GM19035 (cell line): Measurements from ENCODE around the gene MYMX.
"Not testable (repeated sequence)": the region's sequence is repeated elsewhere in the genome, so short reads cannot be mapped to it uniquely, and the experiment has no call there.

Source experiments
- ATAC-seq: cut with Tn5 transposase; IDR thresholded peaks from one replicate; pipeline ENCODE4 v1.9.1; 2021; ENCODE audit not compliant: unreplicated experiment

The MYMX gene

GRCh38 chr6:44185953-44186634 lies 30.6 kb upstream of the MYMX start:
- ATAC-seq = no peak

DNA sequence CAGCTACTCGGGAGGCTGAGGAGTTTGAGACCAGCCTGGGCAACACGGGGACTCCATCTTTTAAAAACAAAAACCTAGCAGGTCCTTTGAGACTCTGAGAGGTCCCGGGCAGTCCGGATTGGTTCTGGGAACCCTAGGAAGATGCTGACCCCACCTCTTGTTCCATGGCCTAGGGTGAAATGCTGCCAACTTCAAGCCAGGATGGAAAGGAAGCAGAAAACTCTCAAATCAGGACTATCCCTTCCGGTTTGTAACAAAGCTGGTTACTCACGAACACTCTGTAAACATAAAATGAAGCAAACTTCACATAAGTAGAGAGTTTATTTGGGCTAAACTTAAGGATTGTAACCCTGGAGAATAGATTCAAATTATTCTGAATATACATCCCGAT lies 30.1 kb upstream of the MYMX start:
- ATAC-seq = no peak

DNA sequence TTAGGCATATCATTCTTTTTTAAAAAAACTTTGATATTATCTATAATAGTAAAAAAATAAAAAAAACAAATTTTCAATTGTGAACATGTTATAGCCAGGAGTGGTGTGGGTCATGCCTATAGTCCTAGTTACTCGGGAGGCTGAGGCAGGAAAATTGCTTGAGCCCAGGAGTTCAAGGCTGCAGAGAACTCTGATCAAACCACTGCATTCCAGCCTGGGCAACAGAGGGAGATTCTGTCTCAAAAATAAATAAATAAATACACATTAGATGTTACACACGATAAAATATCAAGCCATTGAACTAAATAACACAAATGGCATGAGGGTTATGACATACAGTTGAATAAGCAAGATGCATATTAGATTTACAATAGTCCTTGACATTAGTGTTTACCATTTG lies 27.9 kb upstream of the MYMX start:
- ATAC-seq = no peak

- no peak for ATAC-seq
These were observed 27.5 kb upstream of the MYMX start for GRCh38 chr6:44189257-44189656.

GRCh38 chr6:44190715-44191114 lies 26.0 kb upstream of the MYMX start:
- no peak for ATAC-seq

DNA sequence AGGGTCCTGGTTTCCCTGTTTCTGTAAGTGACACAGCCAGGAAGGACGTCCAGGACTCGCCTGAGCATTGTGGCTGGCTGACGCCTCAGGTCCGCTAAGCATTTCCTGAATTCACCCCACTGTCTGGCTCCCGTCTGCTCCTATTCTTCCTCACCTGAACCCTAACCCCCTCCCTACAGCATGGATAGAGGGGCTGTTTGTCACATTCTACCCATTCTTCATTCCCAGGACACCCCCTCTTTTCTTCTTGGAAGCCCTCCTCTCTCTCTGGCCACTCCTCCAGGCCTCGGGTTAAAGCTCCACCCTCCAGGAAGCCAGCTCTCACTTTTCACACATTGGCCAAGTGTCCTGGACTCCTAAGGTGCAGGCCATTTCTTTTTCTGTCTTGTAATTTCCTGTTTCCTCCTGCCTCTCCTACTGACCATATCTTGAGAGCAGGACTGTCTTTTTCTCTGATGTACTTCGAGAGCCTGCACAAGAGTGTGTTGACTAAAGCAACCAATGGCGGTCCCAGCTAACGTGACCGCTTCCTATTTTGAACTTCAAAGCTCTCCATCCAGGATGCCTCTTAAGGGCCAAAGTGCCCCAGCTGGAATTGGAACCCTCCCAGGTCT lies 24.2 kb upstream of the MYMX start:
- no peak for ATAC-seq

DNA sequence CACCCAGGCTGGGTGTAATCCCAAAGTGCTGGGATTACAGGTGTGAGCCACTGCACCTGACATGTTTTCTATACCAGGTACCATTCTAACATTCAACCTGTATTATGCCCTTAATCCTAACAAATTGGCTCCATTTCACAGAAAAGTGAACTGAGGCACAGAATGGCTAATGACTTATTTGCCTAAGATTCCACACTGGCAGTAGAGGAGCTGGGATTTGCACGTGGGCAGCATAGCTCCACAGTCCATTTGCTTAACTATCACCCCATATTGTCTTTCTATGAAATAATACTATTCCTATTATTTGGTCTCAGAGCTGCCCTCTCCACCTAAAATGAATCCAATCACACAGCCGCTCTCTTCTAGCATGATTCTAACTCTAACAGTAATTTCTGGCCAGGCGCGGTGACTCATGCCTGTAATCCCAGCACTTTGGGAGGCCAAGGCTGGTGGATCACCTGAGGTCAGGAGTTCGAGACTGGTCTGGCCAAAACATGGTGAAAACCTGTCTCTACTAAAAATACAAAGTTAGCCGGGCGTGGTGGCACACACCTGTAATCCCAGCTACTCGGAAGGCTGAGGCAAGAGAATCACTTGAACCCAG lies 23.3 kb upstream of the MYMX start:
- no peak for ATAC-seq

- ATAC-seq = no peak
These were observed 22.4 kb upstream of the MYMX start for GRCh38 chr6:44194326-44194725.

DNA sequence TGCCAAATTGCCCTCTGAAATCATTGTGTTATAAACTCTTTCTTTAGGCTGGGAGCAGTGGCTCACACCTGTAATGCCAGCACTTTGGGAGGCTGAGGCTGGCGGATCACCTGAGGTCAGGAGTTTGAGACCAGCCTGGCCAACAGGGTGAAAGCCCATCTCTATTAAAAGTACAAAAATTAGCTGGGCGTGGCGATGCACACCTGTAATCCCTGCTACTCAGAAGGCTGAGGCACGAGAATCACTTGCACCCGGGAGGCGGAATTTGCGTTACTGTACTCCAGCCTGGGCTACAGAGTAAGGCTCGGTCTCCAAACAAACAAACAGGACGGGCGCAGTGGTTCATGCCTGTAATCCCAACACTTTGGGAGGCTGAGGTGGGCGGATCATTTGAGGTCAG lies 20.4 kb upstream of the MYMX start:
- ATAC-seq = not testable (repeated sequence)

GRCh38 chr6:44198684-44199083 lies 18.0 kb upstream of the MYMX start:
- ATAC-seq = no peak

DNA sequence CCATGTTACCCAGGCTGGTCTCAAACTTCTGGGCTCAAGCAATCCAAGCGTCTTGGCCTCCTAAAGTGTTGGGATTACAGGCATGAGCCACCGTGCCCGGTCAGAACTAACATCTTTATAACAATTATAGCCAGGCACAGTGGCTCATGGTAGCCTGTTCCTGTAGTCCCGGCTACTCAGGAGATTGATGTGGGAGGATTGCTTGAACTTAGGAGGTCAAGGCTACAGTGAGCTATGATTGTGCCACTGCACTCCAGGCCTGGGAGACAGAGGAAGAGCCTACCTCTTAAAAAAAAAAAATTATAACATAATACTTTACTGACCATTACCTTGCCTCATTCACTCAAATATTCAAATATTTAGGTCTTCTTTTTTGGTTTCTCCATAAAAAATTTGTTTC lies 16.8 kb upstream of the MYMX start:
- ATAC-seq = no peak

- no peak for ATAC-seq
These were observed 15.5 kb upstream of the MYMX start for GRCh38 chr6:44201200-44201599.

GRCh38 chr6:44201638-44202303 lies 15.0 kb upstream of the MYMX start:
- no peak for ATAC-seq

DNA sequence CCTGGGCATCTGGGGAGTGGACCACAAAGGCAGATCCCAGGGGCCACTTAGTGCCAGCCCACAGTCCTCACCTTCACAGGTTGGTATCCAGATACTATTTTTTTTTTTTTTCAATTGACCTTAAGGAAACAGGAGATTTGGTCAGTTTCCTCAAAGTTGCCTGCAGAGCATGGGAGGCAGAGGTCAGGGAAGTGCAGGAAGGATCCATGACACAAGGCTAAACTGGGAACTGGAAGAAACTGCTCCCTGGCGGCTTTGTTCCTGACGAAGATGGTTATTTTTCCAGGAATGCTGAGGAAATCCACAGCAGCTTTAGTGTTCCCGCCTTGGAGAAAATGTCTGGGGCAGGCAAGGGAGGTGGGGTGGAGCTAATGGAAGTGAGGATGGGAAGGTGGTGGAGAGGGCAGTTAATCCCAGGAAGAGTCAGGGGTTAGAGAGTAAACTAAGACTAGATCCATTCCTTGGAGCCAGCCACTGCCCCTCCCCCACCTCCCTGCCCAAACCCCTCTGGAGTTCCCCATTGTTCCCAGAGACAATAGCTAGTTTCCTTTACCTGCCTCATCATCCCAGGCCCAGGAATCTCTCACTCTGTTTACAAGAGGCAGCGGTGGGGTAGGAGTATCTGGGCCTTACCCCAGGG lies 14.3 kb upstream of the MYMX start:
- ATAC-seq = no peak

DNA sequence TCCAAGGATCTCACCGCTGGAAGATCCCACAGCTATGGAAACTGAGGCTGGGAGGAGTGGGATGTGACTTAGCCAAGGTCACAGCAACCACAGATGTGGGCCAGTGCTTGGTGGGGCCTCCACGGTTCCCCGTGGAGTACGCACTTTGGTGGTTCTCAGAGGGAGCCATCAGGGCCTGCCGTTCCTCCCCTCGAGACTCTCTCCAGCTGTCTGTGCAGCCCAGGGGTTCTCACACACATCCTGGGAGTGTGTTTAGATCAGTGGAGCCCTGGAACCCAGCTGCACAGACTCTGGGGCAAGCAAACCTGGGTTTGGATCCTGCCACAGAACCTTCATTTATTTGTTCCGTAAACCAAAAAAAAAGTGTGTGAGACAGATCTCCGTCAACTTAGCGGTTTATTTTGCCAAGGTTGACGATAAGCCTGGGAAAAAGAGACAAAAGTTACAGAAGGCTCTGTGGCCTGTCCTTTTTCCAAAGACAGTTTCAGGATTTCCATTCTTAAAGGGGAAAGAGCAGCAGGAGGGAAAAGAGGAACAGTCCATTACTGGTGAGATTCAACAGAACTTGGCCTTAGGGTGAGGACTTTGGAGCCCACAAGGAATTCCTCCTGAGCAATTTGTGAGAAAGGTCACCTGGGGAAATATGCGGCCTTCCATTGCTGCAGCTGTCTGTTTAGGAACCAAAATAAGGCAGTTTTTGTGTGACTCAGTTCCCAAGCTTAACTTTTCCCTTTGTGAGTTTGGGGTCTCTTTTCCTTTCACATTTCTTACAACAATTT lies 13.6 kb upstream of the MYMX start:
- no peak for ATAC-seq

GRCh38 chr6:44203955-44204354 lies 12.8 kb upstream of the MYMX start:
- ATAC-seq = no peak

DNA sequence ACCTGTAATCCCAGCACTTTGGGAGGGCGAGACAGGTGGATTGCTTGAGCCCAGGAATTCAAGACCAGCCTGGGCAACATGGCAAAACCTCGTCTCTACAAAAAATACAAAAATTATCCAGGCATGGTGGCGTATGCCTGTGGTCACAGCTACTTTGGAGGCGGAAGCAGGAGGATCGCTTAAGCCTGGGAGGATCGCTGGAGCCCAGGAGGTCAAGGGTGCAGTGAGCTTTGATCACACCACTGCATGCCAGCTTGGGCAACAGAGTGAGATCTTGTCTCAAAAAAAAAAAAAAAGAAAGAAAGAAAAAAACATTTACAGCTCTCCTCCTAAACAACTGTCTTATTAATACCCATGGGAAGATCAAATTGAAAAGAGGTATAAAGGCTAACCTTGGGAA lies 8.8 kb upstream of the MYMX start:
- ATAC-seq = no peak

DNA sequence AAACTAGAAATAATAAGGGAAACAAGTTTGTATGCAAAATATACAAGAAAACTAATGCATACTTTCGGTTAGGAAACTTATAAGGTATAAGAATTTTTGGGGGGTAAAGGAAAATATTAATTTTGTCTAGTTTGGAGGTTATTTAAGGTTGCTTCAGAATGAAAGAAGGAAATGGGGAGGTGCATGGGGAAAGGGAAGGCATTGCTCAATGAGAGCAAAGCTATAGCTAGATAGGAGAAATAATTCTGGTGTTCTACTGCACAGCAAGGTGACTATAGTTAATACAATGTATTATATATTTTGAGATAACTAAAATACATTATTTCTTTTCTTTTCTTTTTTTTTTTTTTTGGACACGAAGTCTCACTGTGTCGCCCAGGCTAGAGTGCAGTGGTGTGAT lies 5.4 kb upstream of the MYMX start:
- no peak for ATAC-seq

- ATAC-seq = no peak
These were observed 2.4 kb upstream of the MYMX start for GRCh38 chr6:44214307-44214706.

DNA sequence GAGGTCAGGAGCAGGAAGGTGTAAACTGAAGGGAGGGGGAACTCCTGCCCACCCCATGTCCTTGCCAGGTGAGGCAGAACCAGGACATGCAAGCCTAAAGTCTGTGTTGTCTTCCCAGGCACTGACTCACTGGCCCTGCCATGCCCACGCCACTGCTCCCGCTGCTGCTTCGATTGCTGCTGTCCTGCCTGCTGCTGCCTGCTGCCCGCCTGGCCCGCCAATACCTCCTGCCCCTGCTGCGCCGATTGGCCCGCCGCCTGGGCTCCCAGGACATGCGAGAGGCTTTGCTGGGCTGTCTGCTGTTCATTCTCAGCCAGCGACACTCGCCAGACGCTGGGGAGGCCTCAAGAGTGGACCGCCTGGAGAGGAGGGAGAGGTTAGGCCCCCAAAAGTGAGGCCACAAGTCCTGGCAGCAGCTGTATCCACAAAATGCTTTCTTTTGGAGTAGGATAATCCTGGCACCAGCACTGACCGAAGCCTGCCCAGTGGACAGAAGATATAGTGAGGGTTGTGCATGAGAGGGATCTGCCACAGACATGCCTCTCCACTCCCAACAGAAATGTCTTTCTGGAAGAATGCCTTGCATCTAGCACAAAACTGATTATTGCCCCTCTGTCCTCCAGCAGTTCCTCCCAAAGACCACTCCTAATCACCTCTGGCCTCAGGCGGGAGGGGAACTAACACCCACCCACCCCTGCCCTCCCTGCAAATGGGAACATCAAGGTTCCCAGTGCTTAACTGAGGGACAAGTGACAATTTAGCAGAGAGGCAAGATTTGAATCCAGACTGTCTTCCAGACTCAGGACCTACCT lies 812 bp downstream of the MYMX start:
- ATAC-seq = no peak
